IPS-NIHi11 (cell line): ENCODE results near the gene DUS3L.
"Not testable (repeated sequence)": the region's sequence is repeated elsewhere in the genome, so short reads cannot be mapped to it uniquely, and the experiment has no call there.

Source experiments
- DNase-seq: peaks from one replicate; pipeline ENCODE4 v3.0.0; 2012; ENCODE audit warnings: mixed read lengths, low spot score

DUS3L gene

DNA sequence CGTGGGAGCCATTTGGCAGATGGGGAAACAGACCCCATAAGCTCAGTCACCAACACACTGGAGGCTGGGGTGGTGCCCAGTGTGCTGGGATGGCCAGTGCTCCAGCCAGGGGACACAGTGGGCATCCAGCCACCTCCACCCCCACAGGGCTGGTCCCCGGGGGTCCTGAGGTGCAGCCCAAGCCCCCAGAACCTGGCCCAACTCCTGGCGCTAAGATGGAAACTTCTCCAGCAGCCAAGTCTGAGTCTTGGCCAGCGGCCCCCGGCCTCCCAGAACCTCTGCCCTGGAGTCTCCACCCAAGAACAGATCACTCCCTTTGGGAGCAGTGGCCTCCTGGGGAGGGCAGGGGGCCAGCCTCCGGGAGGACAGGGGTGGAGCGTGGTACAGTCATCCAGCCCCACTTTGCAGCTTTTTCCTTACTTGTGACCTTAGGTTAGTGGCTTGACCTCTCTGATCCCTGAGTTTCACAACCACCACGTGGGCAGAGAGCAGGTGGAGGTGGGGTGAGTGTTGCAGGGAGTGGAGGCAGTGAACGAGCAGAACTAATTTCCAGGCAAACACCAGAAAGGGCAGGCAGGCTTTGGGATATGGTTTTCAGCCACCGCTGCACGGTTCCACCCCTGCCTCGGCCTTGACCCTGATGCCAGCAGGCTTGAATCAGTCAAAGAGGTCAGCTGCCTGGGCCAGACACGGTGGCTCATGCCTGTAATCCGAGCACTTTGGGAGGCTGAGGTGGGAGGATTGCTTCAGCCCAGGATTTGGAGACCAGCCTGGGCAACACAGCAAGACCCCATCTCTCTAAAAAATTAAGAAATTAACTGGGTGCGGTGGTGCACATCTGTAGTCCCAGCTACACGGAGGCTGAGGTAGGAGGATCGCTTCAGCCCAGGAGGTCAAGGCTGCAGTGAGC lies 9.7 kb upstream of the DUS3L start:
- DNase-seq = no peak

GRCh38 chr19:5799247-5800241 lies 8.6 kb upstream of the DUS3L start:
- no peak for DNase-seq

DNA sequence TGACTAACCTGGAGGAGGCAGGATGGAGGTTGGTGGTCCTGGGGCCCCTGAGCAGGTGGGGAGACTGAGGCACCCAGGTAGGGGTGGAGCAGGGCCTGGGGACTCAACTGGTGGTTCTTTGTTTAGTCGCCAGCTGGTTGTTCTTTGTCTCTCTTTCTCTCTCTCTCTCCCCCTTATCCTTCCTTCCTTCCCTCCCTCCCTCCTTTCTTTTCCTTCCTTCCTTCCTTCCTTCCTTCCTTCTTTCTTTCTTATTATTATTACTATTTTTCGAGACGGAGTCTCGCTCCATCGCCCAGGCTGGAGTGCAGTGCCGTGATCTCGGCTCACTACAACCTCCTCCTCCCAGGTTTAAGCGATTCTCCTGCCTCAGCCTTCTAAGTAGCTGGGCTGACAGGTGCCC lies 7.3 kb upstream of the DUS3L start:
- no peak for DNase-seq

DNA sequence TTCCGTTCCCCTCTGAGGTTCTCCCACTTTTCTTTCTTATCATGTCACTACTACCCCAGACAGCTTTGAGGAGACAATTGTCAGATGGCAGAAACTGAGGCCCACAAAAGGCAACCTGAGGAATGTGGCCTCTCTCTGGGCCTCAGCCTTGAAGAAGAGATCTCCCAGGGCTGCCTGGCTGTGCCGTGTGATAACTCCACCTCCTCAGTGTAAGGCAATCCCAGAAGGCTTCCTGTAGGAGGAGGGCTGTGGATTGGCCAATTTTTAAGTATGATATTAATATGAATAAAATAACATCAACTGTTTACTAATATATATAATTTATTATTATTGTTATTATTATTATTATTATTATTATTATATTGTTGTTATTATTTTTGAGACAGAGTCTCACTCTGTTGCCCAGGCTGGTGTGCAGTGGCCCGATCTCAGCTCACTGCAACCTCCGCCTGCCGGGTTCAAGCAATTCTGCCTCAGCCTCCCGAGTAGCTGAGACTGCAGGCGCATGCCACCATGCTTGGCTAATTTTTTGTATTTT lies 4.5 kb upstream of the DUS3L start:
- DNase-seq = no peak

GRCh38 chr19:5793188-5793587 lies 2.2 kb upstream of the DUS3L start:
- no peak for DNase-seq

GRCh38 chr19:5792224-5792623 lies 1.3 kb upstream of the DUS3L start:
- no peak for DNase-seq

DNA sequence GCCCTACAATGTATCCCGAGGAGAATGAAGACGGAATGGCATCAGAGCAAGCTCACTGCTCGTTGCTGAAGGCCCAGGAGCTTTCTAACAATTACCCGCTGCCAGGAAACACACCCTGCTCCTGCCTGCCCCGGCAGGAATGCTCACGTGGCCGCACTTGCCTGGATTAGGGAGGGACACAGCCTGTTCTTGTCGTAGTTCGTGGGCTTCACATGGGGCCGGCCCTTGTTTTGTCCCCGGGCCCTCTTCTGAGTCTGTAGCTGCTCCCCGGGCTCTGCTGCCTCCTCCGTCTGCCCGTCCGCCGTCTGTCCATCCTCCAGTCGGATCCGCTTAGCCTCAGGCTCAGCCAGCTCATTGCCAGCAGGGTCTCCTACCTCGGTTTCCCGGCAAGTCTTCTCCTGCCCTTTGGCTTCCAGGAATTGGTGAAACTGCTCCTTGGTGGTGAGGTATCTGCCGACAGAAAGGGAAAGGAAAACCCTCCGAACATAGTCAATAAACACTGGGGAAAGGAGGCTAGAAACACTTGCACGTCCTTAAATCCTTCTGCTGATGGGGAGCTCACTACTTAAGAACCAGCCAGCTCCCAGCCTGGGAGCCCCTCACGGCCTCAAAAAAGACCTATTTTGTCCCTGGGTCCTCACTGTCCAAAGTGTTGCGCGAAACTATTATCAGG lies 941 bp downstream of the DUS3L start:
- DNase-seq = no peak

DNA sequence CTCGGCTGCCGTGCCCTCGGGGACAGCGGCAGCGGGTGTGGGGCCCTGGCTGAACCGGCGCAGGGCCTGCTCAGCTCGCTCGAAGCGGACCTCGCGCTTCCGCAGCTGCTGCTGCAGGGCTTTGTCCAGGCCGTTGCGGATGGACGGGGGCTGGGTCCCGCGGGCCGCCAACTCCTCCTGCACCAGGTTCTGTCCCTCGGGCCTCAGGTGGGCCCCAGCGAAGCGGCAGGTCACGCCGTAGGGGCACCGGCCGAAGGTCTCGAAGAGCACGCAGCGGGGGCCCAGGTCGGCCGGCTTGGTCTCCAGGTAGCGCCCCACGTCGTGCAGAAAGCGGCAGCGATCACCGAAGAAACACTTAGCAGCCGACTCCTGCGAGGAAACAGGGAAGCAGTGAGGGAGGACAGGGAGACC lies 1.6 kb downstream of the DUS3L start:
- DNase-seq = no peak

DNA sequence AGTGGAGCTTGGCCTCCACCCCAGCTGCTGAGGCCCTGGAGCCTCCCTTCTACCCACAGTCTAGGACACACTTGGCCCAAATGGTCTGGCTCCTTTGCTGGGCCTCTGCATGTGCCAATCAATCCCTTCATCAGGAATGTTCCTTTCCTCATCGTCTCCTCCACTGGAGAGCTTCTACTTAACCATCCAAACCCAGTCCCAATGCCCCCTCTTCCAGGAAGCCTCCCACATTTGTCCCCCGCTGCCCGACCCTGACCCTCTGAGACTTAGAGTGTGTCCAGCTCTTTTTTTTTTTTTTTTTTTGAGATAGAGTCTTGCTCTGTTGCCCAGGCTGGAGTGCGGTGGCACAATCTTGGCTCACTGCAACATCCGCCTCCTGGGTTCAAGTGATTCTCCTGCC lies 2.5 kb downstream of the DUS3L start:
- DNase-seq = no peak

GRCh38 chr19:5787409-5788182 lies 3.4 kb downstream of the DUS3L start:
- DNase-seq = no peak

DNA sequence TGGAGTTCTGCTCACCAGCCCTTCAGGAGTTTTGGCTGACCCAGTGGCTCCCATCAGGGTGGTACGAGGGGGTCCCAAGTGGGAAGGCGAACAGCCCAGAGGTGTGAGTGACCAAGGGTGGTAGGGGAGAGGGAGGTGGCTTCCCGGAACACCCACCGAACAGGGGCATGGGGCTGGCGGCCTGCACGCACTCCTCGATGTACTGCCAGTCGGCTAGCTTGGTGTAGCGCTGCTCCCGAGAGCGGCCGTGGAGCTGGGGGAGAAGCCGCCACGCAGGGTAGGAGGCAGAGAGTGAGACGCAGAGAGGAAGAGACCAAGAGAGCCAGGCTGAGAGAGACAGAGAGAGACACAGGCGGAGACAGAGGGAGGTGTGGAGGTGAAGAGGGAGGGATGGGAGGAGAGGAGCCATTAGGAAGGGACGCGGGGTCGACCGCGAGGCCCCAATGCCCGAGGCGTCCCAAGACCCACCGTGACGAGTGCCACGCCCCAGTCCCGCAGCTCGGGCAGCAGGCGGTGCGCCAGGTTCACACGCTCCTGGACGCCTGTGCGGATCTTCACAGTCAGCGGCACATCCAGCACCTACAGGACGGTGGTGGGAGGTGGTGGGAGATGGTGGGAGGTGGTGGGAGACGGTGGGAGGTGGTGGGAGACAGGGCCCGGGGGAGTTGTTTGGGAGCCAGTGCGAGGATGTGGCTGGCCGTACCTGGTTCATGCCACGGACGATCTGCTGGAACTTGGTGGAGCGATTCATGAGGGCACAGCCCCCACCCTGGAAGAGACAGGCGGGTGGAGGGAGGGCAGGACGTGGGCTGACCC lies 4.2 kb downstream of the DUS3L start:
- no peak for DNase-seq

DNA sequence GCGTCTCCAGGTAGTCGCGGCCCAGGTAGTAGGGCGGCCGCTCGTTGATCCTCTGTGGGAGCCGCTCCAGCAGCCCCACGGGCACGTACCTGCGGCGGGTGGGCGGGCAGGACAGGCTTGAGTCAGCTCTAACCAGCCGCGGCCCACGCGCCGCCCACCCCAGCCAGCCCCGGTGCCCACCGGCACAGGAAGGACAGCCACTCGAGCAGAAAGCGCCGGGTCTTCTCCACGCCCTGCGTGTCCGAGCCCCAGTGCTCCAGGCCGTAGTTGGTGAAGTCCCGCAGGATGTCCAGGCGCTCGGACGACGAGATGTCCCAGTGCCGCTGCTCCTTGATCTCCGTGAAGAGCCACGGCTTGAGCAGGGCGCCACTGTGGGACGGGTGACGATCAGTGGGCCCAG lies 5.5 kb downstream of the DUS3L start:
- no peak for DNase-seq

- no peak for DNase-seq
These were observed 6.3 kb downstream of the DUS3L start, which contains the start of gene PRR22 for GRCh38 chr19:5784581-5785147. Gene PRR22 (minus strand): TSS chr19:5784746. CDS start chr19:5784660, 86 bp downstream.

DNA sequence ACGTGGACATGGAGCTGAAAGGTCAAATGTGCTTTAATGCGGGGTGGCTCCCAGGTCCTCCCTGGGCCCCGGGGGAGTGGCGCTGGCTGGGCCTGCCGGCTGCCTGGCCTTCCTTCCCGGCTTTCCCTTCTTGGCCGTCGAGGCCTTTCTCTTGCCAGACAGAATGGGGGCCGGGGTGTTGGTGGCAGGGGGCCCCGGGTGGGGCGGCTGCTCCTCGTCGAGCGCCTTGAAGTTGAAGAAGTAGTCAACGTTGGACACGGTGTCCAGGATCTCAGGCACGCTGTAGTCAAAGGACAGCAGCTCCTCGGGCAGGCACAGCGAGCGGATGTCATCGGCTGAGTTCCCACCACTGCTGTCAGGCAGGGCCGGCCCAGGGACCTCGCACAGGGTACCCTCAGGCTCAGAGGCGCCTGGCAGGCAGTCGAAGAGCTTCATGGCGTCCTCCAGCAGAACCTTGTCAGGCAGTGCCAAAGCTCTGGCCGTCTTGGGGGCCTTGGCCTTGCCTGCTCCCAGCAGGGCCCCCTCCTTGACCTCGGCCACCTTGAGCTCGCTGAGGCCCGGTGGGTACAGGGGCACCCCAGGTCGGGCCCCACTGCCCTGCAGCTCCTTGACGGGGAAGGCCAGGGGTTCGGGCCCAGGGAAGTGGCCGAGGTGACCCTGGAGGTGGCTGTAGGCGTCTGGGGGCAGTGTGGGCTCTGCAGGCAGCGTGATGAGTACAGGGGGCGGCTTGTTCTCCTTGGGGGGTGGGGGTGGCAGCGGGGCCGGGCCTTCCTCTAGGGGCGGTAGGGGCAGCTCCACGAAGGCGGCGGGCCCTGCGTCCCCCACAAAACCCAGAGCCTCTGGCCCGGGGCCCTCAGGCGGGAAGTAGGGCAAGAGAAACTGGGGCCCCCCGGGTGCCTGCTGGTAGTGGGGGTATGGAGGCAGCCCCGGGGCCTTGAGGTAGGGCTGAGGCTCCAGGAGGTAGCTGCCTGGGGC lies 7.7 kb downstream of the DUS3L start:
- no peak for DNase-seq

GRCh38 chr19:5782322-5782721 lies 8.6 kb downstream of the DUS3L start:
- DNase-seq = no peak

GRCh38 chr19:5780916-5781315 lies 10.0 kb downstream of the DUS3L start:
- DNase-seq = not testable (repeated sequence)

- no peak for DNase-seq
These were observed 12.6 kb downstream of the DUS3L start for GRCh38 chr19:5778402-5778801.

GRCh38 chr19:5775668-5776309 lies 15.2 kb downstream of the DUS3L start:
- no peak for DNase-seq
